G401 (cell line): ENCODE data around the gene ZNF446. TPM values are rescaled to one million over a fixed set of nuclear protein-coding genes. Genes with fewer than 3 reads are reported as not detected.
"Not testable (repeated sequence)": the region's sequence is repeated elsewhere in the genome, so short reads cannot be mapped to it uniquely, and the experiment has no call there.

ENCODE experiments used
- DNase-seq: peaks from one replicate; pipeline ENCODE4 v3.0.0-alpha.2; 2015; ENCODE audit warnings: low spot score
- in situ Hi-C: cut with HindIII; loops from 2 replicates; pipeline ENCODE4 v1.10.0; 2016; ENCODE audit warnings: low sequenced_read_pairs, mixed read lengths
- total RNA-seq: library from RNA; depleted of rRNA; stranded (reverse); fragments of >200 nt; shearing (Covaris generic); gene quantifications from 2 replicates; pipeline ENCODE4 v1.2.3, GENCODE V29; 2014; rRNA removed

Gene ZNF446
- 12.8 and 22.3 TPM in 2 replicates for total RNA-seq

GRCh38 chr19:58475714-58476497 is at the start of gene ZNF446:
TSS of gene ZNF446 (plus strand) at chr19:58476352. CDS start at chr19:58477219, 867 bp downstream.
- peak; percentile 98 for DNase-seq
- in situ Hi-C loops: no loop called here

GRCh38 chr19:58428617-58429016 is 47.5 kb upstream of the ZNF446 start:
- in situ Hi-C loops: no loop called here
- DNase-seq: no peak

DNA sequence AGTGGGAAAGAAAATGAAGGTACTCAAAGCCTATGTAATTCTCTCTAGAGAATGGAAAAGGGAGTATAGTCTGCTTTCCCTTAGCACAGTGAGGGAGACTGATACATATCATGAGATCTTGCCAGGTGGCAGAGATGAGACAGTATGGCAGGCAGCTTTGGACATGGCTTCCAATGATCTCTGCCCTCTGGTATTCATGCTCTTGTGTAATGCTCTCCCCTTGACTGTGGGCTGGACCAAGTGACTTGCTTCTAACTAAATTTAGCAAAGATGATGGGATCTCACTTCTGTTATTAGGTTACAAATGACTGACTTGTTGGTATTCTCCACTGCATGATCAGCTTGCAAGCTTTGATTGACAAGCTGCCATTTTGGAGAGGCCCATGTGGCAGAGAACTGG is 46.4 kb upstream of the ZNF446 start:
- in situ Hi-C loops: no loop called here
- DNase-seq: no peak

- in situ Hi-C loops: no loop called here
- no peak for DNase-seq
Measured at GRCh38 chr19:58434217-58434616, 41.9 kb upstream of the ZNF446 start.

DNA sequence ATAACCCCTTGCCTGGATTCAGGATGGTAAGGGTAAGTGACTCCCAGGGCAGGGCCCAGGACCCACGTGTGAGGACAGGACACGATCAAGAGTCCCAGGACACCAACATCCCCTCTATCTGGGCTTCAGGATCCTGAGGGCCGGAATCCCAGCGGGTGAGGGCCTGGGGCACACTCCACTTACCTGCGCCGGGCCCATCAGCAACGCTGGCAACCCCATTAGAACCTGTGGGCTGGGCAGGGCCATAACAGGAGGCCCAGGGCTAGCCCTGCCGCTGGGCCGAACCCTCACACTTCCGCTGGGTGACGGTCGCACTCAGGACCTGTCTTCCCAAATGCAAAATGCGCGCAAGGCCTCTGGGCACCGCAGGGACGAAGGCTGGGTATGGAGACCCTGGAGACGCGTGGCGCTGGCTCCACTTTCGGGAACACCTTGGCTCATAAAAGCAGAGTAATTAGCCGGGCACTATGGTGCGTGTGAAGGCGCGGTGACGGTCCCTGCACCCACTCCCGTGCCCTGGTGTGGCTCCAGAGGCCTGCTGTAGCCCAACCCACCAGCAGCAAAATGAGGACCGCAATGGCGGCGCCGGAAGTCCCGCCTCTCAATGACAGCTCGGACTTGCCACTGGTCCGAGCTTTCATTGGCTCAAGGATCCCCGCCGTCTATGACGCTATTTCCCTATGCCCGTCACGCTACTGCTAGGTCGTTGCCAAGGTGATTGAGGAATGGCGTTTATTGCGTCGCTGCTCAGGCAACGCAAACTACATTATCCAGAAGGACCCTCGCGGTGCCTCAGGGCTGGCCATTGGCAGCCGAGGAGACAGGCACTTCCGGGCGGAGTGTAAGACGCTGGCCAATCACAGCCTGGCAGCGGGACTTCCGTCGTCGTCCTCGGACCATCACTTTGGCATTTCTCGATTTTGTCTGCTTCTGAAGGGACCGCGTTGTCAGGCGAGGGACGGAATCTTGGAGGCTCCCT is 36.3 kb upstream of the ZNF446 start, which contains the start of gene ZNF132:
ZNF132 (minus strand) TSS at position 578 of the 979 bp plus-strand sequence; CDS start at position 246, 332 bp downstream.
- DNase-seq: peak; percentile 100
- in situ Hi-C loops: no loop called here

- in situ Hi-C loops: no loop called here
- no peak for DNase-seq
Measured at GRCh38 chr19:58440556-58440955, 35.6 kb upstream of the ZNF446 start.

GRCh38 chr19:58442986-58443385 is 33.2 kb upstream of the ZNF446 start:
- in situ Hi-C loops, DNase-seq: not testable (repeated sequence)

GRCh38 chr19:58448860-58449259 is 27.3 kb upstream of the ZNF446 start:
- DNase-seq, in situ Hi-C loops: not testable (repeated sequence)

DNA sequence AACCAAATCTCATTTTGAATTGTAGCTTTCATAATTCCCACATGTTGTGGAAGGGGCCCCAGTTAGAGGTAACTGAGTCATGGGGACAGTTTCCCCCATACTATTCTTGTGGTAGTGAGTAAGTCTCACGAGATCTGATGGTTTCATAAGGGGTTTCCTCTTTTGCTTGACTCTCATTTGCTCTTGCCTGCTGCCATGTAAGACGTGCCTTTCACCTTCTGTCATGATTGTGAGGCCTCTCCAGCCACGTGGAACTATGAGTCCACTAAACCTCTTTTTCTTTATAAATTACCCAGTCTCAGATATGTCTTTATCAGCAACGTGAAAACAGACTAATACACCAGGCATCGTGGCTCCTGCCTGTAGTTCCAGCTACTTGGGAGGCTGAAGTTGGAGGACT is 26.2 kb upstream of the ZNF446 start:
- in situ Hi-C loops, DNase-seq: not testable (repeated sequence)

DNA sequence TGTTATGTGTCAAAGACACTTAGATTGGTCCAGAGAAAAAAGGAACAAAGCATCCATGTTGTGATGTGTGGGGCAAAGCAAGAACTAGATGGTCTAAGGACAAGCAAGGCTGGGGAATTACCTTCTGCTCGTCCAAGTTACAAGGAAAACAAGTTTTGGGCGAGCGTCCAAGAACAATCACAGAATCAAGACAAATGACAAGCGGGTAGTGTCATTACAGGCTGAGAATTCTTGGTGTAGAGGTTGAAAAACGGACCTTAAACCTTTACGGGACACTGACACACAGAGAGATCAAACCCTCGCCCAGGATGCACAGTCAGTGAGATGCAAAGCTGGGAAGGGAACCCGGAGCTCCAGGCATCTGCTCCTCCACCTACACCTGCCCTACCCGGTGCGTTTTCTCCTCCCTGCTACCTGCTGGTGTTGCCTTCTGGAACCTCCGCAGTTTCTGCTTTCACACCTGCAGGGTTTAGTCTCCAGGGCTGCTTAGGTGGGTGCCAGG is 25.2 kb upstream of the ZNF446 start:
- in situ Hi-C loops: no loop called here
- no peak for DNase-seq

DNA sequence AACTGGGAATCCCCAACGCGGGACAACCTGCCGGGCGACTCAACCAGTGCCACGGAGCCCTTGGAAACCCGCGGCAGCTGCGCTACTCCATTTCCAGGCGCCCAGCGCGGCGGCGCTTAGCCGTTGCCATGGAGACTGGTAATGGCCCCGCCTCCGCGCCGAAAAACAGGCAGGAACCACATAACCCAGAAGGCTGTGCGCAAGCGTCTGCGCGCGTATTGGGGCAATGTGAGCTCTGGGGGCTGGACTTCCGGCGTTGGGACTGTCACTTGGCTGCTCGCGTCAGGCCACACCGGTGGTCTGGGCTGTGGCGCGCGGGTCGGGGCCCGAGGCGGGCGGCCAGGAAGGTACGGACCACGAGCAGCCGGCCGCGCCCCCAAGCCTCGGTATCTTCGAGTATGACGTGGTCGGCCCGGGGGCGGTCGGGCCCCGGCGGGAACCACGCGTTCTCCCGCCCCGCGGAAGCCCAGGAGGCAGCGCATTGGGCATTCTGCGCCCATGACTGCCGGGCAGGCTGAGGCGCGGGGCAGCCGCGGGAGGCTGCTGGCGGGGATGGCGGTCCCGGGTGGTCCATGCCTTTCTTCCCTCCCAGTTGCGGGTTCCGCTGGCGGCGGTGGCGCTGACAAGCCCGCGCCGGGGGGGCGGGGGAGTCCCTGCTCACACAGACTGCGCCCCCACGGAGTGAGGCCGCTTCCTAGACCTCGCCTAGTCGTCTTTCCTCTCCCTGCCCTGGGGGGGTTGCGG is 24.6 kb upstream of the ZNF446 start, which contains the start of gene ZNF324B:
ZNF324B (plus strand) TSS at position 265 of the 744 bp plus-strand sequence. CDS start 2,080 bp downstream, outside the sequence.
- in situ Hi-C loops: no loop called here
- DNase-seq: peak; percentile 98

DNA sequence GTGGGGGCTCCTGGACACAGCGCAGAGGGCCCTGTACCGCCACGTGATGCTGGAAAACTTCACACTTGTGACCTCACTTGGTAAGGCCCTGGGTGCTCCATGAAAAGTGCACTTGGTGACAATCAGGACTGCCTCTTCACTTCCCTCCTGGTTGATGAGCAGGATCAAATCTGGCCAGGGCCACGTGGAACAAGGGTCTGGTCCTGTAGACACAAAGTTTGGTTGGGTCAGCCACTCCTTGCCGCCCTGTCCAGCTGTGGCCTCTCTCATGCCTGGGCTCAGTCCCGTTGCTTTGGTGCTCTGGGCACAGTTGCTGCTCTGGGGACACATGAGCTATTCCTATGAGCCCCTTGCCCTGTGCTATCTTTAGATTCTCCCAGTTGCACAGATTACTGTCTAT is 22.4 kb upstream of the ZNF446 start:
- in situ Hi-C loops: no loop called here
- DNase-seq: no peak

- in situ Hi-C loops: no loop called here
- no peak for DNase-seq
Measured at GRCh38 chr19:58455306-58455705, 20.8 kb upstream of the ZNF446 start.

GRCh38 chr19:58456111-58456510 is 20.0 kb upstream of the ZNF446 start:
- no peak for DNase-seq
- in situ Hi-C loops: no loop called here

GRCh38 chr19:58460039-58460438 is 16.1 kb upstream of the ZNF446 start:
- in situ Hi-C loops: no loop called here
- no peak for DNase-seq

GRCh38 chr19:58466089-58466759 is 9.9 kb upstream of the ZNF446 start:
- DNase-seq: no peak

GRCh38 chr19:58466760-58467589 is 9.2 kb upstream of the ZNF446 start, which contains the start of gene ZNF324:
TSS of gene ZNF324 (plus strand) at chr19:58467080. CDS start at chr19:58469186, 2,106 bp downstream.
- DNase-seq: peak; percentile 98
- in situ Hi-C loops: no loop called here

More at GRCh38 chr19:58466089-58466759, 9.9 kb upstream of the ZNF446 start:
- in situ Hi-C loops: no loop called here
